DOHH2 (cell line): ENCODE results near the gene PAPSS2.
A peak's percentile ranks its signal among the peaks of the same experiment; 100 is the strongest.

Source experiments
- H3F3A ChIP-seq: fragments of 200-600 bp; sonication (generic), shearing (Covaris generic); 2 replicates; pipeline ENCODE4 v1.6.0; 2016; ENCODE audit warnings: antibody characterized with exemption, mild to moderate bottlenecking; ENCODE audit not compliant: control insufficient read depth, insufficient read depth
- H3K27ac ChIP-seq: fragments of 200-600 bp; sonication (generic); 2 replicates; pipeline ENCODE4 v1.5.1; 2014; ENCODE audit warnings: low read depth, mild to moderate bottlenecking, low read length, moderate library complexity
- H3K27me3 ChIP-seq: fragments of 200-600 bp; sonication (generic); 2 replicates; pipeline ENCODE4 v1.6.1; 2014; ENCODE audit warnings: mild to moderate bottlenecking, low read length, mixed read lengths; ENCODE audit not compliant: control insufficient read depth
- H3K36me3 ChIP-seq: fragments of 200-600 bp; sonication (generic); 2 replicates; pipeline ENCODE4 v1.6.1; 2014; ENCODE audit warnings: mild to moderate bottlenecking, low read length, moderate library complexity, mixed read lengths; ENCODE audit not compliant: control insufficient read depth
- H3K4me1 ChIP-seq: fragments of 200-600 bp; sonication (generic); 2 replicates; pipeline ENCODE4 v1.6.1; 2014; ENCODE audit warnings: mild to moderate bottlenecking, low read length, mixed read lengths; ENCODE audit not compliant: control insufficient read depth
- H3K4me2 ChIP-seq: fragments of 200-600 bp; sonication (generic); 2 replicates; pipeline ENCODE4 v1.6.0; 2014; ENCODE audit warnings: mild to moderate bottlenecking, low read length, moderate library complexity
- H3K4me3 ChIP-seq: fragments of 200-600 bp; sonication (generic); 2 replicates; pipeline ENCODE4 v1.5.1; 2014; ENCODE audit warnings: mild to moderate bottlenecking, low read length, mixed read lengths
- H3K79me2 ChIP-seq: fragments of 200-600 bp; sonication (generic); 2 replicates; pipeline ENCODE4 v1.6.1; 2014; ENCODE audit warnings: mild to moderate bottlenecking, low read length, mixed read lengths; ENCODE audit not compliant: control insufficient read depth
- H3K9me2 ChIP-seq: fragments of 200-600 bp; sonication (generic); replicated peaks from 2 replicates; pipeline ENCODE4 v1.6.1; 2014; ENCODE audit warnings: mild to moderate bottlenecking, low read length, mixed read lengths; ENCODE audit not compliant: control insufficient read depth
- H3K9me3 ChIP-seq: fragments of 200-600 bp; sonication (generic); 2 replicates; pipeline ENCODE4 v1.6.1; 2014; ENCODE audit warnings: antibody characterized with exemption, low read length, mixed read lengths; ENCODE audit not compliant: control insufficient read depth, insufficient read depth
- H4K20me1 ChIP-seq: fragments of 200-600 bp; sonication (generic); 2 replicates; pipeline ENCODE4 v1.6.0; 2014; ENCODE audit warnings: low read depth, mild to moderate bottlenecking, antibody characterized with exemption, low read length, moderate library complexity; ENCODE audit not compliant: control insufficient read depth, insufficient read depth
- EZH2phosphoT487 ChIP-seq: fragments of 200-600 bp; sonication (generic); IDR thresholded peaks from 2 replicates; pipeline ENCODE4 v1.6.1; 2017; ENCODE audit warnings: borderline replicate concordance, mild to moderate bottlenecking, antibody characterized with exemption, low read length, moderate library complexity, mixed read lengths
- TF ChIP-seq, protein P1 (sequence below): fragments of 200-600 bp; sonication (generic); IDR thresholded peaks from one replicate; pipeline ENCODE4 v1.5.1; 2014; ENCODE audit warnings: antibody characterized with exemption, mild to moderate bottlenecking, low read depth, low read length; ENCODE audit not compliant: poor library complexity, severe bottlenecking

Gene PAPSS2

DNA sequence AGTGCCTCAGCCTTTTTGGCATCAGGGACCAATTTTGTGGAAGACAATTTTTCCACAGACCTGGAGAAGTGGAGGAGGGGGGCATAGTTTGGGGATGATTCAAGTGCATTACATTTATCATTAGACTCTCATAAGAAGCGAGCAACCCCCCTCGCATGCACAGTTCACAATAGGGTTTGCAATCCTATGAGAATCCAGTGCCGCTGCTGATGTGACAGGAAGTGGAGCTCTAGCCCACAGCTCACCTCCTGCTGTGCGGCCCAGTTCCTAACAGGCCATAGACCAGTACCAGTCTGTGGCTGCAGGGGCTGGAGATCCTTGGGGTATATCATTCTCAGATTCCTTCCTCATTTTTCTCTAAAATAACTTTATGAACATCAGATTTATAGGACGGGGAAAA lies 107.6 kb downstream of the PAPSS2 start:
- peaks cover 2% of the 10 kb centered on the region; the same call in 1 of the 2 replicates for H3F3A ChIP-seq
- H3K4me3 ChIP-seq: no peak overlapping the region
- no peak overlapping the region for H3K4me2 ChIP-seq
- no peak overlapping the region for H3K27ac ChIP-seq
- no peaks in the 10 kb centered on the region for H3K9me2 ChIP-seq
- TF ChIP-seq, protein P1, sequence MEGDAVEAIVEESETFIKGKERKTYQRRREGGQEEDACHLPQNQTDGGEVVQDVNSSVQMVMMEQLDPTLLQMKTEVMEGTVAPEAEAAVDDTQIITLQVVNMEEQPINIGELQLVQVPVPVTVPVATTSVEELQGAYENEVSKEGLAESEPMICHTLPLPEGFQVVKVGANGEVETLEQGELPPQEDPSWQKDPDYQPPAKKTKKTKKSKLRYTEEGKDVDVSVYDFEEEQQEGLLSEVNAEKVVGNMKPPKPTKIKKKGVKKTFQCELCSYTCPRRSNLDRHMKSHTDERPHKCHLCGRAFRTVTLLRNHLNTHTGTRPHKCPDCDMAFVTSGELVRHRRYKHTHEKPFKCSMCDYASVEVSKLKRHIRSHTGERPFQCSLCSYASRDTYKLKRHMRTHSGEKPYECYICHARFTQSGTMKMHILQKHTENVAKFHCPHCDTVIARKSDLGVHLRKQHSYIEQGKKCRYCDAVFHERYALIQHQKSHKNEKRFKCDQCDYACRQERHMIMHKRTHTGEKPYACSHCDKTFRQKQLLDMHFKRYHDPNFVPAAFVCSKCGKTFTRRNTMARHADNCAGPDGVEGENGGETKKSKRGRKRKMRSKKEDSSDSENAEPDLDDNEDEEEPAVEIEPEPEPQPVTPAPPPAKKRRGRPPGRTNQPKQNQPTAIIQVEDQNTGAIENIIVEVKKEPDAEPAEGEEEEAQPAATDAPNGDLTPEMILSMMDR: no peak
- TF ChIP-seq EZH2phosphoT487: no peak
- no peaks in the 10 kb centered on the region for H3K79me2 ChIP-seq
- no peaks in the 10 kb centered on the region for H4K20me1 ChIP-seq
- H3K27me3 ChIP-seq: no peaks in the 10 kb centered on the region
- H3K36me3 ChIP-seq: peaks cover 60% of the 10 kb centered on the region
- no peaks in the 10 kb centered on the region for H3K4me1 ChIP-seq
- no peaks in the 10 kb centered on the region for H3K9me3 ChIP-seq

DNA sequence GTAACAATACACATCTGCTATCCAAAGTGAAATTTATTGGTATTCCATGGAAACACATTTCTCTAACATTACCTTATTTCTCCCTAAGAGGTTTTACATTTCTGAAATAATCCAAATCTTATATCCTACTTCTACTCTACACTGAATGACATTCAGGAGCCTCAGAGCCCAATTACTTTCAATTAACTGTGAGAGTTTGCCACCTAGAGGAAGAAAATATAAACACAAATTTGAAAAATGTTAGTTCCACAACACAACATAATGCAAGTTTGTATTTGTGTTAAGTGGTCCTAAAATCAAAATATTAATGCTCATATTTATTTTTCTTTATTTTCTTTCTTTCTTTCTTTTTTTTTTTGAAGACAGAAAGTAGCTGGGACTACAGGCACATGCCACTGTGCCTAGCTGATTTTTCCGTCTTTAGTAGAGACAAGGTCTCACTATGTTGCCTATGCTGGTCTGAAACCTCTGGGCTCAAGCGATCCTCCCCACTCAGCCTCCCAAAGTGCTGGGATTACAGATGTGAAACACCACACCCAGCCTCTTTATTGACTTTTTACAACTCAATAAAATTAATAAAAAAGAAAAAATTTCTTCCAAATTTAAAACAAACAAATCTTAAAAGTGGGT lies 112.3 kb downstream of the PAPSS2 start:
- Histone ChIP-seq H3K79me2 (no peaks in the 10 kb centered on the region), H3K36me3 (peaks cover 64% of the 10 kb centered on the region), H3K27me3 (no peaks in the 10 kb centered on the region), H3K9me2 (no peaks in the 10 kb centered on the region), H3K9me3 (no peaks in the 10 kb centered on the region), H3F3A (peaks cover 11% of the 10 kb centered on the region; the same call in 1 of the 2 replicates), H4K20me1 (no peaks in the 10 kb centered on the region), H3K27ac (no peak overlapping the region), H3K4me3 (no peak overlapping the region), H3K4me2 (no peak overlapping the region), H3K4me1 (0 out of 2 replicates have a peak, but pooled peaks cover 5% of the 10 kb centered on the region)
- TF ChIP-seq EZH2phosphoT487: no peak
- TF ChIP-seq, protein P1: peak; percentile 48

DNA sequence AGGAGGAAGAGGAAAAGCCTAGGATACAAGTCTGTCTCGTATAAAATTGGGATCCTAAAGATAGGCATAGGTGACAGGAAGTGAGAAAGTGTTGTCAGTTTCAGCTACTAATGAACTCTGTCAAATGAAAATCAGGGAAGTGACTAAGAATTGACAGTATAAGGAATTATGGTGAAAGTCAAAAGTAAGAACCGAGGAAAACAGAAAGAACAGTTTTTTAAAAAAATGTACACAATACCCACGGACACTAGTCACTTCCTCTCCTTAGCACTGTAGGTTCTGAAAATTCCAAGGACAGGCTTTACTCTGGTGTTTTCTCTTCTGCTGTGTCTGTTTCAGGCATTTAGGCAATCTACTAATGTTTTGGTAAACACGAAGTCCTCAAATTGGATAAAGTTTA lies 116.1 kb downstream of the PAPSS2 start:
- Histone ChIP-seq H3K9me2 (no peaks in the 10 kb centered on the region), H3K36me3 (peaks cover 58% of the 10 kb centered on the region), H3K4me2 (no peak overlapping the region), H3F3A (peaks cover 11% of the 10 kb centered on the region; the same call in 1 of the 2 replicates), H3K4me3 (no peak overlapping the region), H4K20me1 (no peaks in the 10 kb centered on the region), H3K27me3 (no peaks in the 10 kb centered on the region), H3K27ac (no peak overlapping the region), H3K79me2 (peaks cover 18% of the 10 kb centered on the region), H3K4me1 (0 out of 2 replicates have a peak, but pooled peaks cover 5% of the 10 kb centered on the region), H3K9me3 (no peaks in the 10 kb centered on the region)
- no peak for TF ChIP-seq EZH2phosphoT487

DNA sequence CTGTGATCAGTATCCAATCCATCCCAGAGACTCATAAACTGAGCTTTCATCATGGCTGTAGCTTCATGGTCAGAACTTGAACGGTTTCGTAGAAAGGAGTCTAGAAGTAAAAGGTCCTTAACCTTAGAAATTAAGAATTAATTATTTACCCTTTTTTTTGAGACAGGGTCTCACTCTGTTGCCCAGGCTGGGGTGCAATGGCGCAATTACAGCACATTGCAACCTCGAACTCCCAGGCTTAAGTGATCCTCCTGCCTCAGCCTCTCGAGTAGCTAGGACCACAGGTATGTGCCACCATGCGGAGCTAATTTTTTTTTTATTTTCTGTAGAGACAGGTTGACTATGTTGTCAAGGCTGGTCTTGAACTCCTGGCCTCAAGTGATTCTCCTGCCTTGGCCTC lies 116.7 kb downstream of the PAPSS2 start:
- Histone ChIP-seq H3K4me3 (no peak overlapping the region), H3K4me1 (0 out of 2 replicates have a peak, but pooled peaks cover 5% of the 10 kb centered on the region), H3K9me2 (no peaks in the 10 kb centered on the region), H3K79me2 (peaks cover 20% of the 10 kb centered on the region), H3K36me3 (peaks cover 58% of the 10 kb centered on the region), H3F3A (peaks cover 11% of the 10 kb centered on the region; the same call in 1 of the 2 replicates), H3K27ac (no peak overlapping the region), H4K20me1 (no peaks in the 10 kb centered on the region), H3K4me2 (no peak overlapping the region), H3K9me3 (no peaks in the 10 kb centered on the region), H3K27me3 (no peaks in the 10 kb centered on the region)
- no peak for TF ChIP-seq EZH2phosphoT487
- TF ChIP-seq, protein P1: no peak
